ENCODE results near the gene ENTHD1.

- TF ChIP-seq CTCF (IDR thresholded peaks at IDR 0.05; ENCODE audit: low read length) (no peak), EZH2phosphoT487 (IDR thresholded peaks at IDR 0.05; ENCODE audit: low read length) (no peak)
These were observed 2.9 kb upstream of the ENTHD1 start for GRCh38 chr22:39896313-39896996.
